RPMI7951 (cell line): ENCODE results near the gene PRPF6. TPM values are rescaled to one million over a fixed set of nuclear protein-coding genes. Genes with fewer than 3 reads are reported as not detected.

Source experiments
- DNase-seq: peaks from one replicate; pipeline ENCODE4 v3.0.0-alpha.2; 2012; ENCODE audit warnings: low read depth
- total RNA-seq: library from RNA; depleted of rRNA; stranded (reverse); fragments of >200 nt; shearing (Covaris generic); gene quantifications from 2 replicates; pipeline ENCODE4 v1.2.3, GENCODE V29; 2014

Gene PRPF6
- total RNA-seq, 1 experiment from 2014 or later, result 68.4 TPM

GRCh38 chr20:64063389-64064144 lies 82.6 kb downstream of the PRPF6 start:
- DNase-seq, result peak; percentile 27

GRCh38 chr20:64064145-64064698 lies 83.3 kb downstream of the PRPF6 start:
- peak; percentile 67 for DNase-seq

- DNase-seq, result no peak
Measured at GRCh38 chr20:64065062-64065973, 84.4 kb downstream of the PRPF6 start.

- DNase-seq, result peak; percentile 81
Measured at GRCh38 chr20:64065974-64066343, 85.0 kb downstream of the PRPF6 start.

- DNase-seq, result no peak
Measured at GRCh38 chr20:64067005-64067632, 86.2 kb downstream of the PRPF6 start.

GRCh38 chr20:64067733-64068307 lies 86.9 kb downstream of the PRPF6 start:
- DNase-seq, result no peak

GRCh38 chr20:64068386-64069208 lies 87.7 kb downstream of the PRPF6 start:
- DNase-seq, result no peak

GRCh38 chr20:64069209-64069613 lies 88.3 kb downstream of the PRPF6 start:
- no peak for DNase-seq

GRCh38 chr20:64069614-64070243 lies 88.8 kb downstream of the PRPF6 start:
- peak; percentile 29 for DNase-seq

GRCh38 chr20:64070244-64070993 lies 89.5 kb downstream of the PRPF6 start:
- no peak for DNase-seq

GRCh38 chr20:64071341-64072332 lies 90.7 kb downstream of the PRPF6 start:
- no peak for DNase-seq

GRCh38 chr20:64072498-64073063 lies 91.6 kb downstream of the PRPF6 start:
- no peak for DNase-seq

- DNase-seq, result no peak
Measured at GRCh38 chr20:64073476-64074183, 92.7 kb downstream of the PRPF6 start.

GRCh38 chr20:64074184-64074789 lies 93.4 kb downstream of the PRPF6 start:
- DNase-seq, result no peak

- DNase-seq, result no peak
Measured at GRCh38 chr20:64074963-64075362, 94.0 kb downstream of the PRPF6 start.

GRCh38 chr20:64075556-64075955 lies 94.6 kb downstream of the PRPF6 start:
- no peak for DNase-seq
